ENCODE data around the gene PHRF1. TPM values are rescaled to one million over a fixed set of nuclear protein-coding genes. Genes with fewer than 3 reads are reported as not detected.

PHRF1 gene
- total RNA-seq, 4 donors from 2014 or later = 5.0 to 45.8 (median 24.1) TPM

- no peaks in the 10 kb centered on the region for H3K27me3 ChIP-seq
- no peak for DNase-seq
- H3K9me3 ChIP-seq = no peaks in the 10 kb centered on the region
- no peak for TF ChIP-seq CTCF (IDR thresholded peaks at IDR 0.05)
- no peak for TF ChIP-seq POLR2A (IDR thresholded peaks at IDR 0.05)
- no peak overlapping the region for H3K4me3 ChIP-seq
- intact Hi-C loops (cut with DNase I; ENCODE audit: low total_unique reads) = no loop called here
- H3K36me3 ChIP-seq = no peaks in the 10 kb centered on the region
- no peak overlapping the region for H3K27ac ChIP-seq
- peaks cover 0 to 4% of the 10 kb centered on the region in 2 donors for H3K4me1 ChIP-seq
These were observed 35.0 kb downstream of the PHRF1 start for GRCh38 chr11:611001-611996.

GRCh38 chr11:612201-612960 is 36.1 kb downstream of the PHRF1 start:
- peak in 1 of 2 donors; percentile 18 for DNase-seq
- TF ChIP-seq CTCF (IDR thresholded peaks at IDR 0.05) (no peak), POLR2A (IDR thresholded peaks at IDR 0.05) (no peak)
- peaks cover 0 to 7% of the 10 kb centered on the region in 2 donors for H3K4me1 ChIP-seq
- H3K36me3 ChIP-seq = no peaks in the 10 kb centered on the region
- no peak overlapping the region for H3K27ac ChIP-seq
- intact Hi-C loops (cut with DNase I; ENCODE audit: low total_unique reads) = no loop called here
- H3K9me3 ChIP-seq = no peaks in the 10 kb centered on the region
- H3K27me3 ChIP-seq = no peaks in the 10 kb centered on the region
- no peak overlapping the region for H3K4me3 ChIP-seq

GRCh38 chr11:612961-613300 is 36.7 kb downstream of the PHRF1 start:
- Histone ChIP-seq H3K9me3 (no peaks in the 10 kb centered on the region), H3K4me1 (peaks cover 0 to 7% of the 10 kb centered on the region in 2 donors), H3K27me3 (no peaks in the 10 kb centered on the region), H3K36me3 (no peaks in the 10 kb centered on the region), H3K27ac (no peak overlapping the region), H3K4me3 (no peak overlapping the region)
- intact Hi-C loops (cut with DNase I; ENCODE audit: low total_unique reads) = no loop called here
- DNase-seq = peak in 1 of 2 donors; percentile 18
- TF ChIP-seq CTCF (IDR thresholded peaks at IDR 0.05) = no peak
- no peak for TF ChIP-seq POLR2A (IDR thresholded peaks at IDR 0.05)

- no peak for TF ChIP-seq CTCF (IDR thresholded peaks at IDR 0.05)
- no peak for TF ChIP-seq POLR2A (IDR thresholded peaks at IDR 0.05)
- intact Hi-C loops (cut with DNase I; ENCODE audit: low total_unique reads) = no loop called here
- no peaks in the 10 kb centered on the region for H3K27me3 ChIP-seq
- H3K4me1 ChIP-seq = peaks cover 0 to 7% of the 10 kb centered on the region in 2 donors
- H3K36me3 ChIP-seq = no peaks in the 10 kb centered on the region
- peak in 1 of 2 donors; percentile 23 for DNase-seq
- no peak overlapping the region for H3K27ac ChIP-seq
- H3K4me3 ChIP-seq = no peak overlapping the region
- H3K9me3 ChIP-seq = no peaks in the 10 kb centered on the region
These were observed 37.2 kb downstream of the PHRF1 start for GRCh38 chr11:613369-613968.
